Cardiac fibroblast (primary cell): ENCODE measurements around the gene SCARB2.
A peak's percentile ranks its signal among the peaks of the same experiment; 100 is the strongest.

Source experiments
- DNase-seq, 2 donors: peaks; one replicate each; pipeline versions ENCODE4 v3.0.0 to v3.0.0-alpha.2; 2010; ENCODE audit warnings: low read depth in 2 of 2
- H3K4me3 ChIP-seq, 2 donors: replicated peaks in 1 of 2; 1 replicate in 1 of 2; 2 replicates in 1 of 2; pipeline ENCODE4 v1.5.1; 2011; ENCODE audit warnings: low read depth in 2 of 2, low read length in 2 of 2, mild to moderate bottlenecking in 2 of 2, moderate library complexity in 1 of 2
- CTCF ChIP-seq: IDR thresholded peaks from one replicate; pipeline ENCODE4 v1.5.1; 2011; ENCODE audit warnings: low read depth, mild to moderate bottlenecking, low read length, inconsistent platforms

The SCARB2 gene

GRCh38 chr4:76148142-76148865 is 65.3 kb downstream of the SCARB2 start, which contains the start of gene NUP54:
TSS of gene NUP54 (minus strand) at chr4:76148397. CDS start at chr4:76148374, 23 bp downstream.
- H3K4me3 ChIP-seq = peak within 1 kb of the TSS; percentile 84 to 97
- no peak for TF ChIP-seq CTCF

DNA sequence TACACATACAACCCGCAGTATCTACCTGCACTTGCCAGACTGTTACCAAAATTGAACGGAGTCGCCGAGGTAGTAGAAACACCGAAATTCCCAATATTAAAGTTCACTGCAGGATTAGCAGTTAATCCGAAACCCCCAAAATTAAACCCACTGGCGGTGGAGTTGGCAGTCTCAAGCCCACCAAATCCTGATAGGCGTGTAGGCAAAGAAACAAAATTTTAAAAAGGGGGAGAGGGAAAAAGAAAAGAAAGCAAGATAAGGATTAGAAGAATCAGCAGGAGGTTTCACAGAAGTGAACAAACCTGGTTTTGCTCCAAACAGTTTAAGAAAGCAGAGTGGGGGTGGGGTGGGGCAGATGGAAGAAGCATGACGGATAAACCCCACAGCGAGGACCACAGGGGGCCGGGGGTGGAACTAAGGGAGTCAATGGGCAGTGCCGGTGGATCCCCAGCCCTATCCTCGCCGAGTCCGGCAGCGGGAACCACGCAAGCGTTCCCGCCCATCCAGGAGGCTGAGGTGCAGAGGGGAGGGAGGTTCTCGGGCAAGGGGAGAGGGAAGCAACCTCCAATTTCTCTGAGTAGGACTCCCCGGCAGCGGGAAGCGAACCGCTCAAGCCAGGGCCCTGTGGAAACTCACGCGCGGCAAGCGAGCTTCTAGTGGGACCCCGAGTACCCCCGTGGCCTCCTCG is 66.0 kb downstream of the SCARB2 start:
- peak; percentile 81 to 82 for DNase-seq
- peak overlapping the region; percentile 84 to 97 for H3K4me3 ChIP-seq
- TF ChIP-seq CTCF = no peak

More at GRCh38 chr4:76148142-76148865, 65.3 kb downstream of the SCARB2 start, which contains the start of gene NUP54:
- DNase-seq = peak; percentile 96 to 97

DNA sequence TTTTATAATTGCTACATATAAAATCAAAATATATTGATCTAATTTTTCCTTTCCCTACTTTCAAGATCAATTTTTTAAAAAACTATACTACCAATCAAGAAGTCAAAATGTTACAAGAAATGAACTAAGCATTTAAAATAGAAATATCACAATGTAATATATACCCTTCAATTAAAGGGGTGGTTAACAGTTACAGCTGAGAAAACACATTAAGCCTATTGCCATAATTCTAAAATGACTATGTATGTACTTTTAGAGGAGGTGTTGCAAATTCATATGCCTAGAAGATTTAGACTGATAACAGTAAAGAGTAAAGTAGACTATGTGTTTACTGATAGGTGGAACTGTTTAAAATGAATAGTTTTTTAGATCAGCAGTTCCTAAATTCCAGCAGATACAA is 69.1 kb downstream of the SCARB2 start:
- TF ChIP-seq CTCF = no peak
- no peak overlapping the region for H3K4me3 ChIP-seq
- DNase-seq = no peak

DNA sequence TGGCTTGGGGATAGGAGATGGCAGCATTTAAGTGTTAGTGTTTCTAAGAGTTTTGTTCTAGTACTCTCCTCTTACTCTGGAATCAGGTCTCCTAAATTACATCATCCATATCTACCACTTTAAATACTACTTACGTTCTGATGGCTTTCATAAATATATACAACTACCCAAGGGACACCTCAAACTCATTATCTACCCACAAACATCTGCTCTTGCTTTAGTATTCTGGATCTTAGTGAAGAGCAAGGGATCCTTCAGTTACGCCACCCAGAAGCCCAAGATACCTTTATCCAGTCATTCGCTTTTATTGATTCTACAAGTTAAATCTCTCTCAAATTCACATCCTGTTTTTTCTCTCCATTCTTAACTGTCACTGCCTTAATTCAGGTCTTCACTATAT is 72.4 kb downstream of the SCARB2 start:
- no peak for TF ChIP-seq CTCF
- no peak overlapping the region for H3K4me3 ChIP-seq
- DNase-seq = no peak

DNA sequence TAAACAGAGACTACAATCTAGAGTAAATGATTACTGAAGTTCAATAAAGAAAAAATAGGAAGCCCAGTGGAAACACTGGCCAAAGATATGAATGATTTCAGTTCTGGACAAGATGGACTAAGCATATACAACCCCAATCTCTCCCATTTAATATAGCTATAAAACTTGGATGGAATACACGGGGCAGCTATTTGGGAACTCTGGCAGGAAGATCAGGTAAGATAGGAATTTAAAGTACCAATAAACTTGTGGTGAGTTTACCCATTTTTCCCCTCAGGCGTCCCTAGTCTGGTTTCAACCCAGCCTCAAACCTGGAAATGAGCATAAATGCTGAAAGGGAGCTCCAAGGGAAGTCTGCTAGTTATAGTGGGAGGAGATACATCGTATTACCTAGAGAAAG is 85.9 kb downstream of the SCARB2 start:
- H3K4me3 ChIP-seq = no peak overlapping the region
- TF ChIP-seq CTCF = no peak
- DNase-seq = no peak

DNA sequence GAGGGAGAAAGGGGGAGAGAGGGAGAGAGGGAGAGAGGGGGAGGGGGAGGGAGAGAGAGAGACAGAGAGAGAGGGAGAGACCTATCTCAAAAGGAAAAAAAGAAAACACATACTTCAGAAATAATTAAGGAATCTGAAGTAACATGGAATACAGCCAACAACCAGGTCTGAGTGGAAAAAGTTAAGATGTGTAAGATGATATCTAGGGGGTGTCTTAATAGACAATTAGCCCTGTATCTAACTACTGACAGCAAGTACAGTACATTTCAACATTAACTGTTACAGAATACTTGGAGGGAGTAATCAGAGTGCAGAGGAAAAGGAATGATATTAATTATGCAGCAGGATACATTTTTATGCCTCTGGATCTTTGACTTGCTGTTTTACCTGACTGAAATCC is 87.8 kb downstream of the SCARB2 start:
- no peak for DNase-seq
- H3K4me3 ChIP-seq = no peak overlapping the region
- TF ChIP-seq CTCF = no peak
